ENCODE data around the gene NEUROD2. TPM values are rescaled to one million over a fixed set of nuclear protein-coding genes. Genes with fewer than 3 reads are reported as not detected.

Gene NEUROD2
- total and polyA plus RNA-seq, 10 of the 15 experiments (the other 5 are each of a cell fraction or from before 2014, with no cell fraction given): not detected

DNA sequence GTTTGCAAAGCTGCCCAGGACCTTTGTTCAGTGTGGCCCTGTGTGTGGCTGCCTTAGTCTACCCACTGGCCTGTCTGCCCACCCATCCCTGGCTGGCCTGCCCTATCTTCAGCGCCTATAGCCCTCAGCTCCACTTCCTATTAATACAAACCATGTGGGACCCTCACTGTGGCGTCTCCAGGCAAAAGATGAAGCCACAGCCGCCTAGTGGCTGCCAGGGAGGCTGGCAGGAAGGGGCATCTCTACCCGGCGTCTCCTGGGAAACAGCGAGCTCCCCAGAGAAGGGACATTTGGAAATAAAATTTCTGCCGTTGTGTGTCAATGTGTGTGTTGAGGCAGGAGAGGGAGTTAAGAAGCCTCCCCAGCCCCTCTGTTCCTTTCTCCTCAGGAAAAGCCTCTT lies 31.5 kb downstream of the NEUROD2 start:
- H2AFZ ChIP-seq (ENCODE audit: control insufficient read depth, low read depth, low read length): no peak overlapping the region
- BruUV-seq (replicated peaks): no TSS peak
- RAD21 ChIA-PET (ENCODE audit: unreplicated experiment): interaction anchor here (0.6 kb wide), 1 partner anchor 215 kb away, joined by 3 read pairs; no protein-coding TSS in a partner anchor
- no peak overlapping the region for H3K9ac ChIP-seq (ENCODE audit: control insufficient read depth, insufficient read depth, low read length)
- 5% methylated on average over 7 of the region's 7 CpGs for WGBS (ENCODE audit: insufficient coverage, insufficient replicate concordance, low lambda C conversion rate, missing lambda C conversion rate)
- no peaks in the 10 kb centered on the region for H3K4me1 ChIP-seq (ENCODE audit: control insufficient read depth, insufficient read depth, low read length)
- no peaks in the 10 kb centered on the region for H3K79me2 ChIP-seq (ENCODE audit: control insufficient read depth, insufficient read depth, low read length)
- ATAC-seq (peak; percentile 57; the same call in 2 of the 3 replicates), DNase-seq (ENCODE audit: low read depth, low spot score) (no peak), FAIRE-seq (no peak)
- CTCF ChIA-PET: interaction anchor here (1.2 to 1.4 kb wide), 4 partner anchors 28 to 45 kb away, joined by 4 to 7 read pairs (median 5); no protein-coding TSS in a partner anchor
- POLR2A ChIA-PET: no interaction called here
- peaks cover 0 to 4% of the 10 kb centered on the region in 2 experiments; a peak in 2 of 4 replicates for H3K27me3 ChIP-seq (replicated peaks in 1 of 2; ENCODE audit: control insufficient read depth in 2 of 2, insufficient read depth in 2 of 2, low read length in 1 of 2)
- in situ Hi-C loops (cut with MboI): no loop called here
- no peak overlapping the region for H3K4me2 ChIP-seq (ENCODE audit: control insufficient read depth, insufficient read depth)
- intact Hi-C loops (cut with micrococcal nuclease; ENCODE audit: unreplicated experiment): no loop called here
- SMC1A ChIA-PET (ENCODE audit: uncharacterized antibody, unreplicated experiment): no interaction called here
- no peaks in the 10 kb centered on the region for H3K9me3 ChIP-seq (replicated peaks; ENCODE audit: control insufficient read depth, insufficient read depth, low read length)
- no peaks in the 10 kb centered on the region for H3K36me3 ChIP-seq (ENCODE audit: control insufficient read depth in 2 of 2, insufficient read depth in 2 of 2, low read length in 1 of 2)
- H3K4me3 ChIP-seq: no peak overlapping the region
- H3K27ac ChIP-seq (ENCODE audit: control insufficient read depth, insufficient read depth): no peak overlapping the region
- TF ChIP-seq KDM1A (IDR thresholded peaks at IDR 0.05; ENCODE audit: borderline replicate concordance): no peak
- TF ChIP-seq, protein P1, sequence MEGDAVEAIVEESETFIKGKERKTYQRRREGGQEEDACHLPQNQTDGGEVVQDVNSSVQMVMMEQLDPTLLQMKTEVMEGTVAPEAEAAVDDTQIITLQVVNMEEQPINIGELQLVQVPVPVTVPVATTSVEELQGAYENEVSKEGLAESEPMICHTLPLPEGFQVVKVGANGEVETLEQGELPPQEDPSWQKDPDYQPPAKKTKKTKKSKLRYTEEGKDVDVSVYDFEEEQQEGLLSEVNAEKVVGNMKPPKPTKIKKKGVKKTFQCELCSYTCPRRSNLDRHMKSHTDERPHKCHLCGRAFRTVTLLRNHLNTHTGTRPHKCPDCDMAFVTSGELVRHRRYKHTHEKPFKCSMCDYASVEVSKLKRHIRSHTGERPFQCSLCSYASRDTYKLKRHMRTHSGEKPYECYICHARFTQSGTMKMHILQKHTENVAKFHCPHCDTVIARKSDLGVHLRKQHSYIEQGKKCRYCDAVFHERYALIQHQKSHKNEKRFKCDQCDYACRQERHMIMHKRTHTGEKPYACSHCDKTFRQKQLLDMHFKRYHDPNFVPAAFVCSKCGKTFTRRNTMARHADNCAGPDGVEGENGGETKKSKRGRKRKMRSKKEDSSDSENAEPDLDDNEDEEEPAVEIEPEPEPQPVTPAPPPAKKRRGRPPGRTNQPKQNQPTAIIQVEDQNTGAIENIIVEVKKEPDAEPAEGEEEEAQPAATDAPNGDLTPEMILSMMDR (IDR thresholded peaks at IDR 0.05 in 2 of 3, conservative IDR thresholded peaks at IDR 0.05 in 1 of 3; ENCODE audit: control insufficient read depth in 2 of 3, extremely low read depth in 1 of 3, insufficient read depth in 1 of 3, low read depth in 3 of 3, low read length in 3 of 3): peak; percentile 24 to 63 (median 50)
- H4K20me1 ChIP-seq (ENCODE audit: control insufficient read depth, insufficient read depth): no peaks in the 10 kb centered on the region

DNA sequence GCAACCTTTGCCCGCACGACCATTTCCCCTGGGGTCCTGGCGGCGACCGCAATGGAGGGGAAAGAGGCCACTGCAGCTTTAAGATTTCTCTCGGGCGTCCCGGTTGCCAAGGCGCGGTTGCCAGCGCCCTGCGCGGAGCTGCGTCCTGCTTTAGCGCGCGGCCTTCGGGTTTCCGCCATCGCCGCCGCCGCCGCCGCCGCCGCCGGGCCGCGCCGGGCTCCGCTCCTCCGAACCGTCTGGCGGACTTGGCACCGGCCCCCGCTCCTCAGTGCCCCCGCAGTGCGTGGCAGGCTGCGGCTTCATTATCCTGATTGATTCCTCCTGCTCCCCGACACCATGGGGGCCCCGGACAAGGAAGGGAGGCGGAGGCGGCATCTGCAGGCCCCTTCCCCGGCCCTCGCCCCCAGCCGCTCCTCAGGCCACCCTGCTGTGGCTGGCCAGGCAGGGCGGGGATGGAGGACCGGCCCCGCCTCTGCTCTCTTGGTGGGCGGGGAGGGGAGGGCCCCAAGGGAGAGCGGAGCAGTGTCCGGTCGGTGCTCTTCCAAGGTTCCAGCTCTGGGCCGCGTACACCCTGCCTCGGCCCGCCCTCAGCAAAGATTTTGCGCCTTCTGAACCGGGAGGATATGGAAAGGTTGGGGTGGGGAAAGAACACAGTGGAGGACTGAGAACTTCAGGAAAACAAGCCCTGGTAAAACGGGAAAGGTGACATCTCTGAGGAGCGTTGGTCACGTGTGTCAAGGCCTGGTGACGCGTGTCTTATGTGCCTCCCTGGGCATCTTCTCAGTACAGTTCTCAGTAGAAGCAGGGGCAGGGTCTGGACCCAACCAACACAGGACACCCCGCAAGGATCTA lies 34.0 kb downstream of the NEUROD2 start:
- H3K4me2 ChIP-seq (ENCODE audit: control insufficient read depth, insufficient read depth): peak overlapping the region; percentile 75
- H2AFZ ChIP-seq (ENCODE audit: control insufficient read depth, low read depth, low read length): peak overlapping the region; percentile 16
- BruUV-seq (replicated peaks): no TSS peak
- no peak overlapping the region for H3K27ac ChIP-seq (ENCODE audit: control insufficient read depth, insufficient read depth)
- SMC1A ChIA-PET (ENCODE audit: uncharacterized antibody, unreplicated experiment): no interaction called here
- no peaks in the 10 kb centered on the region for H3K79me2 ChIP-seq (ENCODE audit: control insufficient read depth, insufficient read depth, low read length)
- H3K4me3 ChIP-seq: peak overlapping the region; percentile 70
- H3K4me1 ChIP-seq (ENCODE audit: control insufficient read depth, insufficient read depth, low read length): no peaks in the 10 kb centered on the region
- peaks cover 0 to 4% of the 10 kb centered on the region in 2 experiments; a peak in 2 of 4 replicates for H3K27me3 ChIP-seq (replicated peaks in 1 of 2; ENCODE audit: control insufficient read depth in 2 of 2, insufficient read depth in 2 of 2, low read length in 1 of 2)
- H3K36me3 ChIP-seq (ENCODE audit: control insufficient read depth in 2 of 2, insufficient read depth in 2 of 2, low read length in 1 of 2): no peaks in the 10 kb centered on the region
- ATAC-seq (peak; percentile 90), FAIRE-seq (no peak), DNase-seq (ENCODE audit: low read depth, low spot score) (no peak)
- no peaks in the 10 kb centered on the region for H4K20me1 ChIP-seq (ENCODE audit: control insufficient read depth, insufficient read depth)
- POLR2A ChIA-PET: no interaction called here
- intact Hi-C loops (cut with micrococcal nuclease; ENCODE audit: unreplicated experiment) (no loop called here), in situ Hi-C loops (cut with MboI) (no loop called here)
- no peaks in the 10 kb centered on the region; the same call in 2 of the 3 replicates for H3K9me3 ChIP-seq (replicated peaks; ENCODE audit: control insufficient read depth, insufficient read depth, low read length)
- H3K9ac ChIP-seq (ENCODE audit: control insufficient read depth, insufficient read depth, low read length): peak overlapping the region; percentile 34; the same call in 1 of the 2 replicates
- WGBS (ENCODE audit: insufficient coverage, insufficient replicate concordance, low lambda C conversion rate, missing lambda C conversion rate): 5% methylated on average over 62 of the region's 66 CpGs
- RAD21 ChIA-PET (ENCODE audit: unreplicated experiment): no interaction called here
- CTCF ChIA-PET: no interaction called here
- TF ChIP-seq SREBF2 (IDR thresholded peaks at IDR 0.05; ENCODE audit: low read length) (no peak), IKZF1 (conservative IDR thresholded peaks at IDR 0.05) (peak; percentile 28; the same call in 1 of the 2 replicates), YY1 (IDR thresholded peaks at IDR 0.05; ENCODE audit: low read depth, low read length) (0 out of 2 replicates have a peak, but pooled peaks have one; percentile 34), WRNIP1 (IDR thresholded peaks at IDR 0.05; ENCODE audit: borderline replicate concordance, low read depth, low read length) (no peak), TCF12 (IDR thresholded peaks at IDR 0.05; ENCODE audit: low read depth, low read length) (no peak)
- TF ChIP-seq, protein P2, sequence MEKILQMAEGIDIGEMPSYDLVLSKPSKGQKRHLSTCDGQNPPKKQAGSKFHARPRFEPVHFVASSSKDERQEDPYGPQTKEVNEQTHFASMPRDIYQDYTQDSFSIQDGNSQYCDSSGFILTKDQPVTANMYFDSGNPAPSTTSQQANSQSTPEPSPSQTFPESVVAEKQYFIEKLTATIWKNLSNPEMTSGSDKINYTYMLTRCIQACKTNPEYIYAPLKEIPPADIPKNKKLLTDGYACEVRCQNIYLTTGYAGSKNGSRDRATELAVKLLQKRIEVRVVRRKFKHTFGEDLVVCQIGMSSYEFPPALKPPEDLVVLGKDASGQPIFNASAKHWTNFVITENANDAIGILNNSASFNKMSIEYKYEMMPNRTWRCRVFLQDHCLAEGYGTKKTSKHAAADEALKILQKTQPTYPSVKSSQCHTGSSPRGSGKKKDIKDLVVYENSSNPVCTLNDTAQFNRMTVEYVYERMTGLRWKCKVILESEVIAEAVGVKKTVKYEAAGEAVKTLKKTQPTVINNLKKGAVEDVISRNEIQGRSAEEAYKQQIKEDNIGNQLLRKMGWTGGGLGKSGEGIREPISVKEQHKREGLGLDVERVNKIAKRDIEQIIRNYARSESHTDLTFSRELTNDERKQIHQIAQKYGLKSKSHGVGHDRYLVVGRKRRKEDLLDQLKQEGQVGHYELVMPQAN (conservative IDR thresholded peaks at IDR 0.05): 0 out of 2 replicates have a peak, but pooled peaks have one; percentile 46
- TF ChIP-seq, protein P3, sequence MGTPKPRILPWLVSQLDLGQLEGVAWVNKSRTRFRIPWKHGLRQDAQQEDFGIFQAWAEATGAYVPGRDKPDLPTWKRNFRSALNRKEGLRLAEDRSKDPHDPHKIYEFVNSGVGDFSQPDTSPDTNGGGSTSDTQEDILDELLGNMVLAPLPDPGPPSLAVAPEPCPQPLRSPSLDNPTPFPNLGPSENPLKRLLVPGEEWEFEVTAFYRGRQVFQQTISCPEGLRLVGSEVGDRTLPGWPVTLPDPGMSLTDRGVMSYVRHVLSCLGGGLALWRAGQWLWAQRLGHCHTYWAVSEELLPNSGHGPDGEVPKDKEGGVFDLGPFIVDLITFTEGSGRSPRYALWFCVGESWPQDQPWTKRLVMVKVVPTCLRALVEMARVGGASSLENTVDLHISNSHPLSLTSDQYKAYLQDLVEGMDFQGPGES (IDR thresholded peaks at IDR 0.05): no peak
- TF ChIP-seq, protein P4, sequence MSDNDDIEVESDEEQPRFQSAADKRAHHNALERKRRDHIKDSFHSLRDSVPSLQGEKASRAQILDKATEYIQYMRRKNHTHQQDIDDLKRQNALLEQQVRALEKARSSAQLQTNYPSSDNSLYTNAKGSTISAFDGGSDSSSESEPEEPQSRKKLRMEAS (IDR thresholded peaks at IDR 0.05; ENCODE audit: low read depth, low read length): no peak

All from GM12878 (cell line).